Right lobe of liver (tissue), 4 donors: ENCODE results near the gene GLIS2.

Experiments used
- CTCF ChIP-seq, 4 donors: fragments of 200-600 bp in 3 of 4; fragments of 450-650 bp in 1 of 4; IDR thresholded peaks; one replicate each; pipeline versions ENCODE4 v1.5.1 to v1.8.0; 2016 to 2022; ENCODE audit warnings: antibody characterized with exemption in 4 of 4, mild to moderate bottlenecking in 2 of 4
- POLR2A ChIP-seq: fragments of 450-650 bp; IDR thresholded peaks from one replicate; pipeline ENCODE4 v1.6.1; 2017; ENCODE audit warnings: antibody characterized with exemption, mild to moderate bottlenecking
- donor health status: DM: no; HTN: no; CAD: no.
- donor health status: DM: no; HTN: no; CAD: no.
- donor health status: DM: no; HTN: yes; CAD: no.

DNA sequence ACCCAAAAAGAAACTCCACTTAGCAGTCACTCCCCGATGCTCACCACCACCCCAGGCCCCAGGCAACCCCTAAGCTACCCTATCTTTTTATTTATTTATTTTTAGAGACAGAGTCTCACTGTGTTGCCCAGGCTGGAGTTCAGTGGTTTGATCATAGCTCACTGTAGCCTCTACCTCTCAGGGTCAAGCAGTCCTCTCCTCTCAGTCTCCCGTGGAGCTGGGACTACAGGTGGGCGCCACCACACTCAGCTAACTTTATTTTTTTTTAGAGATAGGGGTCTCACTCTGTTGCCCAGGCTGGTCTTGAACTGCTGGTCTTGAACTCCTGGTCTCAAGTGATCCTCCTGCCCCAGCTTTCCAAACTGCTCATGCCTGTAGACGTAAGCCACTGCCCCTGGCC is 14.7 kb upstream of the GLIS2 start:
- TF ChIP-seq CTCF (IDR thresholded peaks at IDR 0.05) (no peak), POLR2A (no peak)
